ENCODE measurements around the gene PIAS1.

DNA sequence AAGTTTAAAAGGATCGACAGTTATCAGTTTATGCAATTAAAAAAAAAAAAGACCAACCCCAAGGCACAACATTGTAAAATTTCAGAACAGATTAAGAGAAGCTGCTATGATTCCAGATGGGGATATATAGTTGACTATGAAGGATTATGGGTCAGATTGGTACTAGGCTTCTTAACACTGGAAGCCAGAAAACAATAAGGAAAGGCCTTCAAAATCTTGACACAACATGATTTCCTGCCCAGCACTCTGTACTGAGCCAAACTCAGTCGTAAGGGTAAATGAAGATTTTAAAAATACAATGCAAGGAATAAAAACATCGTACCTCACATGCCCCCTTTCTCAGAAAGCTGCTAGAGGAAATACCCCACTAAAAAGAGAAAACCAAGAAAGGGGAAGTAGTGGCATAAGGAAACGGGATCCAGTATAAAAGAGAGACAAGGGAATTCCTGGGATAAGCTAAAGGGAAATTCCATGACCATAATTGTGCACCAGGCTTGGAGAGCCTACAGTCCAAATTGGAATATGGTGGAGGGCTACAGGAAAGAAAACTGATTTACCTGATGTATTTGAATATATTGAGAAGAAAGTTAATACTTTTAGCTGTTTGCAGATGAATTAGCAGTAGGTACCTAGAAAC lies 27.9 kb downstream of the PIAS1 start:
- TF ChIP-seq, protein P1, sequence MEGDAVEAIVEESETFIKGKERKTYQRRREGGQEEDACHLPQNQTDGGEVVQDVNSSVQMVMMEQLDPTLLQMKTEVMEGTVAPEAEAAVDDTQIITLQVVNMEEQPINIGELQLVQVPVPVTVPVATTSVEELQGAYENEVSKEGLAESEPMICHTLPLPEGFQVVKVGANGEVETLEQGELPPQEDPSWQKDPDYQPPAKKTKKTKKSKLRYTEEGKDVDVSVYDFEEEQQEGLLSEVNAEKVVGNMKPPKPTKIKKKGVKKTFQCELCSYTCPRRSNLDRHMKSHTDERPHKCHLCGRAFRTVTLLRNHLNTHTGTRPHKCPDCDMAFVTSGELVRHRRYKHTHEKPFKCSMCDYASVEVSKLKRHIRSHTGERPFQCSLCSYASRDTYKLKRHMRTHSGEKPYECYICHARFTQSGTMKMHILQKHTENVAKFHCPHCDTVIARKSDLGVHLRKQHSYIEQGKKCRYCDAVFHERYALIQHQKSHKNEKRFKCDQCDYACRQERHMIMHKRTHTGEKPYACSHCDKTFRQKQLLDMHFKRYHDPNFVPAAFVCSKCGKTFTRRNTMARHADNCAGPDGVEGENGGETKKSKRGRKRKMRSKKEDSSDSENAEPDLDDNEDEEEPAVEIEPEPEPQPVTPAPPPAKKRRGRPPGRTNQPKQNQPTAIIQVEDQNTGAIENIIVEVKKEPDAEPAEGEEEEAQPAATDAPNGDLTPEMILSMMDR (conservative IDR thresholded peaks at IDR 0.05; ENCODE audit: low read length): no peak
- no peak for TF ChIP-seq EZH2phosphoT487 (IDR thresholded peaks at IDR 0.05; ENCODE audit: borderline replicate concordance, low read depth, low read length)
